Measurements from ENCODE around the gene SAMHD1.

The SAMHD1 gene

GRCh38 chr20:36871640-36872570, 79.6 kb downstream of the SAMHD1 start:
- no peak for DNase-seq

- no peak for DNase-seq
Measured at GRCh38 chr20:36866681-36867495, 84.6 kb downstream of the SAMHD1 start.

GRCh38 chr20:36866164-36866563, 85.3 kb downstream of the SAMHD1 start:
- no peak for DNase-seq

DNA sequence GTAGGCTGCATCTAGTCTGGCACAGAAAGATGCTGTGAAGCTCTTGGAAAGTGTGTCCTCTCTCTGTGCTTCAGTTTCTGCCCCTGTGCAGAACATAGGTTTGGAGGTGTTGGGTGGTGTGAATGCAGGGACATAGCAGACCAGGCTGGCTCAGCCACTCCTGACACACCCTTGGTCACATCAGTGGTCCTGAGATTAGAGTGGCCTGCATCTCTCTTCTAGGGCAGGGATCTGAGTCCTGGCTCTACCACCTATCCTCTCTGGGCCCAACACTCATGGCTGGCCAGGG, 85.7 kb downstream of the SAMHD1 start:
- DNase-seq, result no peak

DNA sequence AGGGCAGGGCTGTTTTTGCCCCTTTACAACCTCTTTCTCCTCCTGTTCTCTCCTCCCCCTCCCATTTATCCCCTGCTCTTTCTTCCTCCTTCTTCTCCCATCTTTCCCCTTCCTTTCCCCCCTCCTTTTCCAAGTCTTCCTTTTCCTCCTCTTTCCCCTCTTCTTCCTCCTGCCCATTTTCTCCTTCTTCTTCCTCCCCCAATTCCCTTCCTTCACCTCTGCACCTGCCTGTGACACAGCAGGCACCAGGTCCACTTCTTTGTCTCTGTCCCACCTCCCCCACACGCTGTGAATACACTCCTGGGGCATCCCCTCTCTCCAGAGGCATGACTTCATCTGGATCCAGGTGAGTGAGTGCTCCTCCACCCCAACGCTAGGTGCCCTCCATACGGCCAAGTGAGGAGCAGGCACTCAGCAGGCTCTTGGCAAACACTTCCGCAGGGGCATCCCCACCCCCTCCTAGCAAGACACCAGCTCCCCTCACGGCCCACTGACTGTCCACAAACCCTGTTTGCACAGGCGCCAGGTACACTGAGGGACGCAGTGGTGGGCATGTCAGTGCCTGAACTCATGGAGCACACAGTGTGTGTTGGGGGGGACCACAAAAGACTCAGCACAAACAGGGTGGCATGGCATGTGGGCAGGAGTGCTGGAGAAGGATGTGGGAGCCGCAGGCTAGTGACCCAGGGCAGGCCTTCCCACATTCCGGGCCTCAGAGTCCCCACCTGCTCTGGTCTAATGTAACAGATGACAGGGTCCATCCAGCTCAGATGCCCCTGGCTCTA, 86.2 kb downstream of the SAMHD1 start:
- DNase-seq, result no peak

GRCh38 chr20:36862857-36863668, 88.4 kb downstream of the SAMHD1 start:
- DNase-seq, result no peak

- DNase-seq, result no peak
Measured at GRCh38 chr20:36861875-36862801, 89.4 kb downstream of the SAMHD1 start.

DNA sequence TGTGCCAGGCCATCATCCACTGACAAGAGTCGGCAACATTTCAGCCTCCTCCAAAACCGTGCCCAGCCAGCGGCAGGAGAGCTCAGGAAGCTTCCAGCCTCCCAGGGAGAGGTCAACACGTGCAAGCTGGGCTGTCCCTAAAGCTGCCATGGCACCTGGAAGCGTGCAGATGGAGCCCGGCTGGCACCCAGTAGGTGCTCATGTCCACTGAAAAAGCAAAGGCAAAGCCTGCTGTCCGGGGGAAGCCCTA, 90.0 kb downstream of the SAMHD1 start:
- no peak for DNase-seq

GRCh38 chr20:36860811-36861624, 90.5 kb downstream of the SAMHD1 start:
- no peak for DNase-seq

DNA sequence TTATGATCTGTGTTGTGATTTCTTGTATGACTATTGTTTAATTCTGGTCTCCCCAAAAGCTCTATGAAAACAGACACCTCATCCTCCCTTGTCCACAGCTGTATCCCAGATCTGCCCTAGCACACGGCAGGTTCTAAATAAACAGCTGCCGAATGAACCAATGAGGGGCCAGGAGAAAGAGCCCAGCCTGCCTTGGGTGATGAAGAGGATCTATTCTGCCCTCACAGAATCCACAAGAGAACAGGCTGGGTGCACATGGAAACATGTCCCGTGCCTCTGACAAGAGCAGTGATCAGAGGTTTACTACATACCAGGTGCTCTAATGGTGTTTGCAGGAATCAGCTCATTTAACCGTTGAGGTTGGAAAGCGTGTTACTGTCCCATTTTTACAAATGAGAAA, 91.2 kb downstream of the SAMHD1 start:
- no peak for DNase-seq

DNA sequence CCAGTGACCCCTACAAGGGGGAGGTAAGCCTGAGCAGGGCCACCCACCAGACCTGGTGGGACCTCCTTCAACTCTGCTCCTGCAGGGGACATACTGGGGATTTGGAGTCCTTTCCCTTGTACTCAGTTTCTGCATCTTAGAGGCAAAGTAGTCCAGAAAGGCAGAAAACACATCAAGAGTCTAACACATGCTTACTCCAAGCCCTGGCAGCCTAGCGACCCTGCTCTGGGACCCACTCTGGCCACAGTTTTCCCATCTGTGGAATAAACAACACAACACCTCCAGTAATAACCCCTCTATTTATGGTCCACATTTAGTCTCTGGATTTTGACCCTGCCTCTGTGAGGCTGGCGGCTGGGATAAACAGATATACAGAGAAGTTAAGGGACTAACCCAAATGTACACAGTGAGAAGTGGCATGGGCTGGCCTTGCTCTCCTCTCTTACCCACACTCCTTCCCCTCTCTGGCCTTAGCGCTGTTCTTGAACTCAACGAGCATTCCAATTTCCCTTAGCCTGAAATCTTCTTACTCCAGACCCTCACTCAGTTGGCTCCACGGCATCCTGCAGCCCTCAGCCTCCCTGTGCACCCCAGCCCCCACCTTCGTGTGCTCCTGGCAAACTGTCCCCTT, 91.7 kb downstream of the SAMHD1 start:
- DNase-seq, result no peak

DNA sequence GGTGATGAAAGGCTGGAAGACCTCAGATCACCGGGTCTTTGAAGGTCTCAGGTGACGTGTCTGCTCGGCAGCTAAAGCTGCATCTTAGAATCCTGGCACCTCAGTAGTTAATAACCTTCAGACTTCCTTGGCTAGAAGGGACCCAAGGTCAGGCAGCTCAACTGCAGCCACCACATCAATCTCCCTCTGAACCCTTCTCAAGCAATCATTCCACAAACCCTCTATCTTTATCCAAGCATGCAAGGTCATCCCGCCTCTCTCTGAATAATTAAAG, 92.3 kb downstream of the SAMHD1 start:
- no peak for DNase-seq

- peak in 2 of 5 donors; percentile 18 to 61 for DNase-seq
Measured at GRCh38 chr20:36856691-36857635, 94.5 kb downstream of the SAMHD1 start.

DNA sequence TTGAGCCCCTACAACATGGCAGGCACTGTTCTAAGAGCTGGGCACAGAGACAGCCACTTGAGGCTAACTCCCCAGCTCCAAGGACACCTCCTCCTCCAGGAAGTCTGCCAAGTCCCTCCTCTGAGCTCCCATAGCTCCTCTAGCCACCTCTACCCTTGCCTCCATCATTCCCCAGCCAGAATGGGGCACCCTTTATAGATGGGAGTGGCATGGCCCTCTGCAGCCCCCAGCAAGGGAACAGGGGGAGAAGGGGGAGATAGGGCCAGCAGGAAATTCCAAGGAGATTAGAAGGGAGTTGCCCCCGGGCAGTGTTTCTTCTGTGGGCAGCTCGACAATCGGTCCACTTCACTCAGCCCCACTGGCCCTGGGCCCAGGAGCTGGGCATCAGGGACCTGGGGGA, 95.3 kb downstream of the SAMHD1 start:
- DNase-seq, result no peak

- DNase-seq, result no peak
Measured at GRCh38 chr20:36855241-36855657, 96.3 kb downstream of the SAMHD1 start.

DNA sequence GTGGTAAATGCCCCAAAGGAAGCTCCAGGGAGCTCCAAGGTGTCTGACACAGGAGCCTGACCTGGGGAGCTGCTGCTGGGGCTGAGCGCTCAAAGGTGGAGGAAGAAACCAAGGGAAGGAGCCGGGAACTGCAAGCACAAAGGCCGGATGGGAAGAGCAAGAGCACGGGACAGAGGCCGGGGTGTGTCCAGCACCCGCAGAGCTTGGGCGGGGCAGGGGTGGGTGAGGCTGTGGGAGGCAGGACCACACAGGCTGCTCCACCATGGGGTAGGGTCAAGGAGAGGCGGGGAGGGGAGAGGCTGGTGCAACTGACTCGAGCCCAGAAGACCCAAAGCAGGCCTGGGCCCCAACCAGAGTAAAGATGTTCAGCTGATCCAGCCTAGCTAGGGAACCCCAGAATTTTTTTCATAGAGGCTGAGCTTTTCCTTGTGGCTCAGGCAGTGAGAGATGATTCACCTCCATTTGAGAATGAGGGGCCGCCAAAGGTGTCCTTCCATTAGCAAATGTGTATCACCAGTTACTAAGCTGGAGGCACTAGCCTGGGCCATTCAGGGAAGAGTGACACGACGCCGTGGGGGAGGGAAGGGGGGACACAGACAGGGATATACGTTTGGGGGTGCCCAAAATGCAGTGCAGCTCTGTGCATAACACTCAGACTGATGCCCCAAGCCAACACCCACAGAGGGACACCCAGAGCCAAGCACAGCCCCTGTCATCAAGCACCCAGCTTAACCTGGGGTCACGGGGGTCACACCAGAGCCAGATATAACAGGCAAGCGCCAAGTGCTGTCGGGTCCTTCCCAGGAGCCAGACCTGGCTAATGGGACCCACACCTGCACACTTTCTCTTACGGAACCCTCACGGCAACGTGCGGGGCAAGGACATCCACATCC, 96.9 kb downstream of the SAMHD1 start:
- no peak for DNase-seq

DNA sequence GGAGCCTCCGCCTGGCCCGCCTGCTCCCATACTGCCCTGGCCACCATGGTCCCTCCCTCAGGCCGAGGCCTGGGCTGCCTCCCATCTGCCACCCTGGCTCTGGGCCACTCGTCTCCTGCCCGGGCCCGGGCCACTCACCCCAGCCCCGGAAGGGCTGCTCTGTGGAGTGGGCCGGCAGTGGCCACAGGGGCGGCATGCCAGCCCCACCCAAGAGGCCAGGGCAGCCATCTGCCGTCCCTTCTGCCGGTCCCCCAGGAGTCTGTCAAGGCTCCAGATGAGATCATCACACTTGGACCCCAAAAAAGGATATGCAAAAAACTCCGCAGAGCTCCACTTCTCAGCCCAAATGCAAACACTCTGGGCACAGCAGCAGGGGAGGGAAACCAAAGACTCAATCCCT, 99.3 kb downstream of the SAMHD1 start:
- DNase-seq, result no peak

GRCh38 chr20:36851490-36851889, 100.0 kb downstream of the SAMHD1 start:
- no peak for DNase-seq

Measured in T-helper 1 cell (primary cell).